Astrocyte (in vitro differentiated cells and primary cell): ENCODE measurements around the gene RAPGEF2. TPM values are rescaled to one million over a fixed set of nuclear protein-coding genes. Genes with fewer than 3 reads are reported as not detected.
A peak's percentile ranks its signal among the peaks of the same experiment; 100 is the strongest.

Source experiments
- DNase-seq: peaks from one replicate; pipeline ENCODE4 v3.0.0-alpha.2; 2010; ENCODE audit warnings: low read depth
- FAIRE-seq: peaks from 2 replicates; lab custom pipeline; 2011; peaks lifted over from hg19 to GRCh38; lab: Jason Lieb, UNC
- H2AFZ ChIP-seq: 2 replicates; pipeline ENCODE4 v1.6.0; 2012; ENCODE audit warnings: low read depth, low read length, inconsistent platforms
- H3K27ac ChIP-seq: 2 replicates; pipeline ENCODE4 v1.5.1; 2011; ENCODE audit warnings: low read depth, low read length, inconsistent platforms
- H3K27me3 ChIP-seq: 2 replicates; pipeline ENCODE4 v1.6.0; 2011; ENCODE audit warnings: low read length, inconsistent platforms; ENCODE audit not compliant: insufficient read depth
- H3K36me3 ChIP-seq: 2 replicates; pipeline ENCODE4 v1.5.1; 2011; ENCODE audit warnings: low read length, inconsistent platforms; ENCODE audit not compliant: insufficient read depth
- H3K4me1 ChIP-seq: 2 replicates; pipeline ENCODE4 v1.5.1; 2011; ENCODE audit warnings: low read length, inconsistent platforms; ENCODE audit not compliant: insufficient read depth
- H3K4me2 ChIP-seq: 2 replicates; pipeline ENCODE4 v1.6.0; 2012; ENCODE audit warnings: low read length, inconsistent platforms
- H3K4me3 ChIP-seq: 2 replicates; pipeline ENCODE4 v1.5.1; 2011; ENCODE audit warnings: low read depth, mild to moderate bottlenecking, low read length, inconsistent platforms; ENCODE audit not compliant: insufficient read depth
- H3K79me2 ChIP-seq: 2 replicates; pipeline ENCODE4 v1.6.0; 2012; ENCODE audit warnings: mild to moderate bottlenecking, low read length, inconsistent platforms; ENCODE audit not compliant: insufficient read depth
- H3K9ac ChIP-seq: 2 replicates; pipeline ENCODE4 v1.6.0; 2012; ENCODE audit warnings: mild to moderate bottlenecking, low read length, inconsistent platforms
- H3K9me3 ChIP-seq: 2 replicates; pipeline ENCODE4 v1.5.1; 2012; ENCODE audit warnings: low read depth, mild to moderate bottlenecking, low read length, inconsistent platforms; ENCODE audit not compliant: insufficient read depth
- H4K20me1 ChIP-seq: 2 replicates; pipeline ENCODE4 v1.6.0; 2012; ENCODE audit warnings: low read length, inconsistent platforms; ENCODE audit not compliant: insufficient read depth
- H3K27ac Mint-ChIP-seq: one replicate; pipeline ENCODE4 v1.8.0; 2021; ENCODE audit warnings: mild to moderate bottlenecking, mixed read lengths; ENCODE audit not compliant: unreplicated experiment
- H3K27me3 Mint-ChIP-seq: one replicate; pipeline ENCODE4 v1.8.0; 2021; ENCODE audit warnings: low read depth, mixed read lengths; ENCODE audit not compliant: unreplicated experiment
- H3K36me3 Mint-ChIP-seq: one replicate; pipeline ENCODE4 v1.8.0; 2021; ENCODE audit warnings: low read depth, mixed read lengths; ENCODE audit not compliant: unreplicated experiment
- H3K4me1 Mint-ChIP-seq: one replicate; pipeline ENCODE4 v1.8.0; 2021; ENCODE audit warnings: low read depth, mixed read lengths; ENCODE audit not compliant: unreplicated experiment
- H3K4me3 Mint-ChIP-seq: one replicate; pipeline ENCODE4 v1.8.0; 2021; ENCODE audit warnings: mild to moderate bottlenecking, moderate library complexity, mixed read lengths; ENCODE audit not compliant: unreplicated experiment
- H3K9me3 Mint-ChIP-seq: one replicate; pipeline ENCODE4 v1.8.0; 2021; ENCODE audit warnings: mild to moderate bottlenecking, mixed read lengths; ENCODE audit not compliant: unreplicated experiment
- CTCF ChIP-seq: IDR thresholded peaks from 2 replicates; pipeline ENCODE4 v1.5.1; 2011; ENCODE audit warnings: low read depth, mild to moderate bottlenecking, inconsistent platforms, low read length, moderate library complexity; ENCODE audit not compliant: insufficient read depth
- EZH2 ChIP-seq: IDR thresholded peaks from 2 replicates; pipeline ENCODE4 v1.6.1; 2012; ENCODE audit warnings: mild to moderate bottlenecking, low read length, inconsistent platforms; ENCODE audit not compliant: insufficient read depth
- total RNA-seq: library from RNA; stranded (reverse); gene quantifications from 2 replicates; pipeline ENCODE4 v1.2.1, GENCODE V29; 2021

Gene RAPGEF2
- total RNA-seq, 1 donor from 2014 or later: 59.0 TPM

GRCh38 chr4:159282944-159283343 lies 180.1 kb downstream of the RAPGEF2 start:
- H3K4me2 ChIP-seq: peak overlapping the region; percentile 20
- no peak overlapping the region for H2AFZ ChIP-seq
- no peak for TF ChIP-seq EZH2
- TF ChIP-seq CTCF: no peak
- no peak overlapping the region for H3K4me3 Mint-ChIP-seq
- H3K36me3 ChIP-seq: no peaks in the 10 kb centered on the region
- no peaks in the 10 kb centered on the region for H3K9me3 Mint-ChIP-seq
- H4K20me1 ChIP-seq: no peaks in the 10 kb centered on the region
- peaks cover 5% of the 10 kb centered on the region for H3K36me3 Mint-ChIP-seq
- no peaks in the 10 kb centered on the region for H3K27me3 ChIP-seq
- no peak overlapping the region for H3K4me3 ChIP-seq
- peaks cover 45% of the 10 kb centered on the region for H3K4me1 Mint-ChIP-seq
- H3K27ac Mint-ChIP-seq: peak overlapping the region; percentile 100
- no peaks in the 10 kb centered on the region for H3K27me3 Mint-ChIP-seq
- peaks cover 12% of the 10 kb centered on the region for H3K79me2 ChIP-seq
- H3K9me3 ChIP-seq: no peaks in the 10 kb centered on the region
- H3K9ac ChIP-seq: peak overlapping the region; percentile 21
- FAIRE-seq: no peak
- peaks cover 29% of the 10 kb centered on the region for H3K4me1 ChIP-seq
- no peak for DNase-seq
- H3K27ac ChIP-seq: peak overlapping the region; percentile 88

- Histone ChIP-seq H2AFZ (no peak overlapping the region), H3K79me2 (peaks cover 9% of the 10 kb centered on the region), H3K27me3 (no peaks in the 10 kb centered on the region), H3K27ac (peak overlapping the region; percentile 88), H3K36me3 (no peaks in the 10 kb centered on the region), H3K9me3 (no peaks in the 10 kb centered on the region), H4K20me1 (no peaks in the 10 kb centered on the region), H3K4me2 (peak overlapping the region; percentile 76), H3K4me3 (peak overlapping the region; percentile 11), H3K9ac (peak overlapping the region; percentile 69), H3K4me1 (peaks cover 29% of the 10 kb centered on the region)
- DNase-seq (peak; percentile 96), FAIRE-seq (peak; percentile 37)
- Mint-ChIP-seq H3K27me3 (no peaks in the 10 kb centered on the region), H3K36me3 (peaks cover 6% of the 10 kb centered on the region), H3K4me3 (peak overlapping the region; percentile 62), H3K9me3 (no peaks in the 10 kb centered on the region), H3K4me1 (peaks cover 50% of the 10 kb centered on the region), H3K27ac (peak overlapping the region; percentile 100)
- no peak for TF ChIP-seq EZH2
- no peak for TF ChIP-seq CTCF
Observed at GRCh38 chr4:159283696-159284095, 180.8 kb downstream of the RAPGEF2 start.

- peak; percentile 55 for FAIRE-seq
- Histone ChIP-seq H3K27me3 (no peaks in the 10 kb centered on the region), H3K79me2 (peaks cover 9% of the 10 kb centered on the region), H3K4me2 (peak overlapping the region; percentile 76), H3K4me1 (peaks cover 29% of the 10 kb centered on the region), H3K9me3 (no peaks in the 10 kb centered on the region), H3K36me3 (no peaks in the 10 kb centered on the region), H3K9ac (peak overlapping the region; percentile 69), H2AFZ (no peak overlapping the region), H3K27ac (peak overlapping the region; percentile 88), H4K20me1 (no peaks in the 10 kb centered on the region), H3K4me3 (peak overlapping the region; percentile 11)
- Mint-ChIP-seq H3K4me3 (peak overlapping the region; percentile 62), H3K27me3 (no peaks in the 10 kb centered on the region), H3K27ac (peak overlapping the region; percentile 100), H3K4me1 (peaks cover 53% of the 10 kb centered on the region), H3K9me3 (no peaks in the 10 kb centered on the region), H3K36me3 (peaks cover 6% of the 10 kb centered on the region)
- DNase-seq: peak; percentile 70
- TF ChIP-seq EZH2 (no peak), CTCF (no peak)
Observed at GRCh38 chr4:159284113-159284512, 181.2 kb downstream of the RAPGEF2 start.
